GM23338 (cell line): ENCODE measurements around the gene GRID2. TPM values are rescaled to one million over a fixed set of nuclear protein-coding genes. Genes with fewer than 3 reads are reported as not detected.

Experiments
- ATAC-seq: fragments of 200-7000 bp; cut with Tn5 transposase; 3 replicates; pipeline ENCODE4 v1.9.1; 2020
- DNase-seq: peaks from one replicate; pipeline ENCODE4 v3.0.0-alpha.2; 2015; ENCODE audit warnings: low spot score
- H2AFZ ChIP-seq: fragments of 200-600 bp; sonication (generic); 2 replicates; pipeline ENCODE4 v1.8.0; 2016; ENCODE audit warnings: antibody characterized with exemption, mild to moderate bottlenecking, moderate library complexity
- H3F3A ChIP-seq: fragments of 200-600 bp; sonication (generic); replicated peaks from 2 replicates; pipeline ENCODE4 v1.8.0; 2017; ENCODE audit warnings: antibody characterized with exemption, mixed run types, low read depth
- H3K27ac ChIP-seq: fragments of 200-600 bp; sonication (generic); 2 replicates; pipeline ENCODE4 v1.6.1; 2016; ENCODE audit warnings: low read depth
- H3K27me3 ChIP-seq: fragments of 200-600 bp; sonication (generic); 2 replicates; pipeline ENCODE4 v1.8.0; 2016; ENCODE audit warnings: mild to moderate bottlenecking, mixed run types, moderate library complexity; ENCODE audit not compliant: insufficient read depth
- H3K36me3 ChIP-seq: fragments of 200-600 bp; sonication (generic); 2 replicates; pipeline ENCODE4 v1.8.0; 2016; ENCODE audit warnings: mild to moderate bottlenecking; ENCODE audit not compliant: insufficient read depth
- H3K4me1 ChIP-seq: fragments of 200-600 bp; sonication (generic); 2 replicates; pipeline ENCODE4 v1.8.0; 2016; ENCODE audit warnings: mild to moderate bottlenecking, moderate library complexity; ENCODE audit not compliant: insufficient read depth
- H3K4me2 ChIP-seq: fragments of 200-600 bp; sonication (generic); 2 replicates; pipeline ENCODE4 v1.7.1; 2017; ENCODE audit warnings: mixed run types
- H3K4me3 ChIP-seq: fragments of 200-600 bp; sonication (generic); 2 replicates; pipeline ENCODE4 v1.6.1; 2016; ENCODE audit warnings: mixed run types
- H3K79me2 ChIP-seq: fragments of 200-600 bp; sonication (generic); replicated peaks from 2 replicates; pipeline ENCODE4 v1.8.0; 2017; ENCODE audit warnings: mild to moderate bottlenecking; ENCODE audit not compliant: insufficient read depth
- H3K9me2 ChIP-seq: fragments of 200-600 bp; sonication (generic); 2 replicates; pipeline ENCODE4 v1.8.0; 2017; ENCODE audit not compliant: insufficient read depth
- H4K20me1 ChIP-seq: fragments of 200-600 bp; sonication (generic); replicated peaks from 2 replicates; pipeline ENCODE4 v1.8.0; 2017; ENCODE audit warnings: mild to moderate bottlenecking; ENCODE audit not compliant: insufficient read depth
- H3K27ac Mint-ChIP-seq: 2 replicates; pipeline ENCODE4 v1.8.0; 2020; ENCODE audit warnings: inconsistent platforms, mild to moderate bottlenecking, moderate library complexity, mixed read lengths
- H3K27me3 Mint-ChIP-seq: 3 replicates; pipeline ENCODE4 v1.8.0; 2022; ENCODE audit warnings: low read depth, mild to moderate bottlenecking, moderate library complexity, mixed read lengths, inconsistent platforms; ENCODE audit not compliant: insufficient read depth, poor library complexity
- H3K36me3 Mint-ChIP-seq: 3 replicates; pipeline ENCODE4 v1.8.0; 2021; ENCODE audit warnings: low read depth, mild to moderate bottlenecking, inconsistent platforms, moderate library complexity, mixed read lengths
- H3K4me1 Mint-ChIP-seq: 3 replicates; pipeline ENCODE4 v1.8.0; 2020; ENCODE audit warnings: mild to moderate bottlenecking, inconsistent platforms, mixed read lengths
- H3K4me3 Mint-ChIP-seq: 3 replicates; pipeline ENCODE4 v1.8.0; 2021; ENCODE audit warnings: moderate library complexity, mild to moderate bottlenecking, inconsistent platforms, mixed read lengths
- H3K9me3 Mint-ChIP-seq: 3 replicates; pipeline ENCODE4 v1.8.0; 2020; ENCODE audit warnings: moderate library complexity, mild to moderate bottlenecking, inconsistent platforms, mixed read lengths
- CREB1 ChIP-seq: fragments of 250-450 bp; sonication (Bioruptor Pico); IDR thresholded peaks from 2 replicates; pipeline ENCODE4 v1.5.0; 2020; ENCODE audit warnings: low read depth, mild to moderate bottlenecking, moderate library complexity
- CTCF ChIP-seq, 2 experiments: fragments of 200-600 bp in 1 of 2; sonication (generic) in 1 of 2; conservative IDR thresholded peaks; 2 replicates each; pipeline versions ENCODE4 v1.5.1 to v1.6.1; 2016 to 2017; ENCODE audit warnings: antibody characterized with exemption in 2 of 2, low read depth in 2 of 2, mild to moderate bottlenecking in 2 of 2, moderate library complexity in 1 of 2
- EZH2 ChIP-seq: fragments of 200-600 bp; sonication (generic); IDR thresholded peaks from one replicate; pipeline ENCODE4 v1.8.0; 2017; ENCODE audit warnings: antibody characterized with exemption, mild to moderate bottlenecking, low read depth; ENCODE audit not compliant: unreplicated experiment
- EZH2phosphoT487 ChIP-seq: fragments of 200-600 bp; sonication (generic); IDR thresholded peaks from one replicate; pipeline ENCODE4 v1.8.1; 2018; ENCODE audit warnings: antibody characterized with exemption; ENCODE audit not compliant: unreplicated experiment
- JUNB ChIP-seq: IDR thresholded peaks from one replicate; pipeline ENCODE4 v1.6.1; 2016; ENCODE audit warnings: antibody characterized with exemption; ENCODE audit not compliant: unreplicated experiment
- NANOG ChIP-seq: IDR thresholded peaks from 2 replicates; pipeline ENCODE4 v1.6.1; 2016; ENCODE audit warnings: antibody characterized with exemption, borderline replicate concordance
- REST ChIP-seq: IDR thresholded peaks from one replicate; pipeline ENCODE4 v1.6.1; 2018; ENCODE audit warnings: antibody characterized with exemption; ENCODE audit not compliant: unreplicated experiment
- STAT1 ChIP-seq: IDR thresholded peaks from one replicate; pipeline ENCODE4 v1.6.1; 2016; ENCODE audit warnings: antibody characterized with exemption; ENCODE audit not compliant: unreplicated experiment
- ZNF114 ChIP-seq: fragments of 250-450 bp; sonication (Bioruptor Pico); IDR thresholded peaks from 2 replicates; pipeline ENCODE4 v1.5.0; 2020; ENCODE audit warnings: mild to moderate bottlenecking, moderate library complexity
- ZNF331 ChIP-seq: fragments of 250-450 bp; sonication (Bioruptor Pico); IDR thresholded peaks from 2 replicates; pipeline ENCODE4 v1.5.0; 2020; ENCODE audit warnings: low read depth, mild to moderate bottlenecking, moderate library complexity
- polyA plus RNA-seq: library from polyadenylated mRNA; unstranded; fragments of >200 nt; fragmentation: Nextera tagmentation; extraction: Ambion mirVana; gene quantifications from 2 replicates; pipeline ENCODE4 v1.2.1, GENCODE V29; 2016
- total RNA-seq: library from RNA; depleted of rRNA; stranded (reverse); fragments of >200 nt; shearing (Covaris generic); gene quantifications from 2 replicates; pipeline ENCODE4 v1.2.3, GENCODE V29; 2014
- TF ChIP-seq, protein P1 (sequence below): IDR thresholded peaks from 2 replicates; pipeline ENCODE4 v1.6.1; 2016; ENCODE audit warnings: antibody characterized with exemption

Gene GRID2
- total and polyA plus RNA-seq, 2 experiments from 2014 or later = 19.9 to 65.4 TPM

- TF ChIP-seq ZNF114 = no peak
- no peak for TF ChIP-seq NANOG
- TF ChIP-seq STAT1 = no peak
- no peak for TF ChIP-seq CREB1 (CRISPR knock-in tag)
- TF ChIP-seq, protein P1, sequence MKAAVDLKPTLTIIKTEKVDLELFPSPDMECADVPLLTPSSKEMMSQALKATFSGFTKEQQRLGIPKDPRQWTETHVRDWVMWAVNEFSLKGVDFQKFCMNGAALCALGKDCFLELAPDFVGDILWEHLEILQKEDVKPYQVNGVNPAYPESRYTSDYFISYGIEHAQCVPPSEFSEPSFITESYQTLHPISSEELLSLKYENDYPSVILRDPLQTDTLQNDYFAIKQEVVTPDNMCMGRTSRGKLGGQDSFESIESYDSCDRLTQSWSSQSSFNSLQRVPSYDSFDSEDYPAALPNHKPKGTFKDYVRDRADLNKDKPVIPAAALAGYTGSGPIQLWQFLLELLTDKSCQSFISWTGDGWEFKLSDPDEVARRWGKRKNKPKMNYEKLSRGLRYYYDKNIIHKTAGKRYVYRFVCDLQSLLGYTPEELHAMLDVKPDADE = no peak
- no peak for TF ChIP-seq EZH2
- no peak for TF ChIP-seq ZNF331 (CRISPR knock-in tag)
- DNase-seq = no peak
- no peaks in the 10 kb centered on the region for H3K4me1 Mint-ChIP-seq
Measured at GRCh38 chr4:93693141-93693540, 1389.4 kb downstream of the GRID2 start.

GRCh38 chr4:93698686-93699085 is 1394.9 kb downstream of the GRID2 start:
- Histone ChIP-seq H3K9me2 (no peaks in the 10 kb centered on the region), H4K20me1 (no peaks in the 10 kb centered on the region), H3K79me2 (no peaks in the 10 kb centered on the region), H2AFZ (no peak overlapping the region), H3K27ac (no peak overlapping the region), H3F3A (no peaks in the 10 kb centered on the region), H3K36me3 (no peaks in the 10 kb centered on the region), H3K4me3 (no peak overlapping the region), H3K4me2 (no peak overlapping the region), H3K27me3 (no peaks in the 10 kb centered on the region), H3K4me1 (no peaks in the 10 kb centered on the region)
- Mint-ChIP-seq H3K36me3 (no peaks in the 10 kb centered on the region), H3K4me3 (no peak overlapping the region), H3K27ac (no peak overlapping the region), H3K27me3 (no peaks in the 10 kb centered on the region), H3K4me1 (no peaks in the 10 kb centered on the region), H3K9me3 (no peaks in the 10 kb centered on the region)
- DNase-seq (no peak), ATAC-seq (no peak)
- TF ChIP-seq EZH2phosphoT487 = no peak
- TF ChIP-seq, protein P1 = no peak
- no peak for TF ChIP-seq CTCF (conservative IDR thresholded peaks at IDR 0.05; ENCODE audit: low read depth in 2 of 2)
- no peak for TF ChIP-seq EZH2
- no peak for TF ChIP-seq ZNF331 (CRISPR knock-in tag)
- TF ChIP-seq STAT1 = no peak
- TF ChIP-seq REST = no peak
- TF ChIP-seq CREB1 (CRISPR knock-in tag) = no peak
- no peak for TF ChIP-seq JUNB

More at GRCh38 chr4:93693141-93693540, 1389.4 kb downstream of the GRID2 start:
- no peaks in the 10 kb centered on the region for H3K9me3 Mint-ChIP-seq
- no peak overlapping the region for H3K4me3 Mint-ChIP-seq
- Histone ChIP-seq H4K20me1 (no peaks in the 10 kb centered on the region), H3K27me3 (no peaks in the 10 kb centered on the region), H3K4me3 (no peak overlapping the region), H3K79me2 (no peaks in the 10 kb centered on the region), H3K9me2 (no peaks in the 10 kb centered on the region), H3K36me3 (no peaks in the 10 kb centered on the region), H3K4me1 (no peaks in the 10 kb centered on the region), H3F3A (no peaks in the 10 kb centered on the region), H2AFZ (no peak overlapping the region), H3K4me2 (no peak overlapping the region), H3K27ac (no peak overlapping the region)
- H3K27ac Mint-ChIP-seq = no peak overlapping the region
- H3K36me3 Mint-ChIP-seq = no peaks in the 10 kb centered on the region
- no peak for ATAC-seq
- H3K27me3 Mint-ChIP-seq = no peaks in the 10 kb centered on the region
